K562 (cell line): ENCODE data around the gene TMCO1. TPM values are rescaled to one million over a fixed set of nuclear protein-coding genes. Genes with fewer than 3 reads are reported as not detected.
A peak's percentile ranks its signal among the peaks of the same experiment; 100 is the strongest.

Experiments
- CC2D1A ChIP-seq: fragments of 450-650 bp; IDR thresholded peaks from 2 replicates; pipeline ENCODE4 v1.6.1; 2017; ENCODE audit warnings: mild to moderate bottlenecking
- CHD7 ChIP-seq: fragments of 200-600 bp; sonication (generic); IDR thresholded peaks from one replicate; pipeline ENCODE4 v1.6.1; 2012; ENCODE audit warnings: mild to moderate bottlenecking, low read depth, low read length, inconsistent platforms
- ETV5 ChIP-seq: sonication (generic); formaldehyde crosslinking; IDR thresholded peaks from 2 replicates; pipeline ENCODE4 v1.4.0; 2020; ENCODE audit warnings: low read depth, mild to moderate bottlenecking, missing genetic modification reagents
- FOXM1 ChIP-seq, 2 experiments: fragments of 450-650 bp in 1 of 2; sonication (generic) in 1 of 2; formaldehyde crosslinking in 1 of 2; IDR thresholded peaks; 2 replicates each; pipeline versions ENCODE4 v1.6.1 to v1.9.0; 2017 to 2022; ENCODE audit warnings: low read depth in 2 of 2, mild to moderate bottlenecking in 2 of 2, missing genetic modification reagents in 1 of 2, moderate library complexity in 1 of 2
- GABPB2 ChIP-seq: fragments of 250-450 bp; sonication (Bioruptor Pico); conservative IDR thresholded peaks from 2 replicates; pipeline ENCODE4 v1.5.1; 2021; ENCODE audit warnings: mild to moderate bottlenecking
- MAZ ChIP-seq, 2 experiments: fragments of 450-650 bp in 1 of 2; sonication (generic) in 1 of 2; formaldehyde crosslinking; IDR thresholded peaks in 1 of 2; conservative IDR thresholded peaks in 1 of 2; 2 replicates each; pipeline versions ENCODE4 v1.4.0 to v1.5.0; 2020; ENCODE audit warnings: mild to moderate bottlenecking in 1 of 2, missing genetic modification reagents in 1 of 2
- NFE2L1 ChIP-seq: fragments of 450-650 bp; IDR thresholded peaks from 2 replicates; pipeline ENCODE4 v1.6.1; 2016; ENCODE audit warnings: missing genetic modification characterization, low read depth, mild to moderate bottlenecking, missing compliant biosample characterization, moderate library complexity, borderline replicate concordance
- SMAD2 ChIP-seq: fragments of 150-350 bp; IDR thresholded peaks from 2 replicates; pipeline ENCODE4 v1.6.1; 2014; ENCODE audit warnings: low read depth, mild to moderate bottlenecking, low read length
- STAG1 ChIP-seq: sonication (generic); formaldehyde crosslinking; IDR thresholded peaks from 2 replicates; pipeline ENCODE4 v1.5.0; 2020; ENCODE audit warnings: missing genetic modification reagents, borderline replicate concordance
- TRIM25 ChIP-seq: fragments of 450-650 bp; IDR thresholded peaks from 2 replicates; pipeline ENCODE4 v1.7.0; 2016; ENCODE audit warnings: borderline replicate concordance
- XRCC3 ChIP-seq: fragments of 450-650 bp; IDR thresholded peaks from 2 replicates; pipeline ENCODE4 v1.6.1; 2017; ENCODE audit warnings: mild to moderate bottlenecking, moderate library complexity
- ZBTB8A ChIP-seq: fragments of 450-650 bp; IDR thresholded peaks from 2 replicates; pipeline ENCODE4 v1.6.1; 2018; ENCODE audit warnings: mild to moderate bottlenecking, moderate library complexity; ENCODE audit not compliant: partially characterized antibody
- ZSCAN29 ChIP-seq: fragments of 450-650 bp; IDR thresholded peaks from 2 replicates; pipeline ENCODE4 v1.6.1; 2017
- polyA plus RNA-seq, 8 experiments: library from polyadenylated mRNA; depleted of rRNA in 4 of 8; stranded (reverse) in 5 of 8; unstranded in 3 of 8; fragments of >200 nt; fragmentation: Nextera tagmentation in 2 of 8; fragmentation: Illumina TruSeq in 1 of 8; extraction: Ambion mirVana in 2 of 8; extraction: Trizol in 1 of 8; gene quantifications; 2 replicates each; pipeline versions ENCODE4 v1.2.1 to v1.2.3, GENCODE V29; 2011 to 2014; ENCODE audit warnings: inconsistent platforms in 1 of 8, missing spikeins in 1 of 8
- total RNA-seq, 7 experiments: library from RNA; depleted of rRNA in 6 of 7; stranded (reverse); fragments of >200 nt in 6 of 7; fragmentation: Illumina TruSeq in 2 of 7; extraction: Trizol in 2 of 7; gene quantifications; 2 replicates each; pipeline versions ENCODE4 v1.2.1 to v1.2.3, GENCODE V29; 2011 to 2021; ENCODE audit warnings: low replicate concordance in 1 of 7

TMCO1 gene
- total and polyA plus RNA-seq, 9 of the 15 experiments (the other 6 are each of a cell fraction or from before 2014, with no cell fraction given), result 69.3 to 561 (median 175) TPM

- TF ChIP-seq CC2D1A (peak; percentile 60), CHD7 (no peak), ETV5 (CRISPR knock-in tag) (peak; percentile 82), XRCC3 (no peak; the same call in 1 of the 2 replicates), FOXM1 (IDR thresholded peaks at IDR 0.05; ENCODE audit: low read depth) (no peak), FOXM1 (CRISPR knock-in tag; IDR thresholded peaks at IDR 0.05; ENCODE audit: low read depth) (0 out of 2 replicates have a peak, but pooled peaks have one; percentile 45), ZSCAN29 (0 out of 2 replicates have a peak, but pooled peaks have one; percentile 16), ZBTB8A (no peak), GABPB2 (no peak), TRIM25 (peak; percentile 94), SMAD2 (no peak), MAZ (CRISPR knock-in tag; conservative IDR thresholded peaks at IDR 0.05 in 1 of 2, IDR thresholded peaks at IDR 0.05 in 1 of 2) (peak; percentile 28 to 87), STAG1 (CRISPR knock-in tag) (no peak), NFE2L1 (tag) (no peak)
Observed at GRCh38 chr1:165697881-165698760, 70.5 kb downstream of the TMCO1 start, which contains the start of gene ALDH9A1 (continued).
